Lower leg skin (tissue), 3 donors: Measurements from ENCODE around the gene PAIP1.

Source experiments
- POLR2A ChIP-seq, 2 donors: fragments of 450-650 bp; IDR thresholded peaks; one replicate each; pipeline ENCODE4 v1.6.1; 2016 to 2017; ENCODE audit warnings: antibody characterized with exemption in 2 of 2, mild to moderate bottlenecking in 1 of 2, moderate library complexity in 1 of 2
- TF ChIP-seq, protein P1 (sequence below), 3 donors: fragments of 450-650 bp; IDR thresholded peaks; one replicate each; pipeline ENCODE4 v1.5.1; 2016; ENCODE audit warnings: antibody characterized with exemption in 3 of 3, mild to moderate bottlenecking in 3 of 3, moderate library complexity in 2 of 3

DNA sequence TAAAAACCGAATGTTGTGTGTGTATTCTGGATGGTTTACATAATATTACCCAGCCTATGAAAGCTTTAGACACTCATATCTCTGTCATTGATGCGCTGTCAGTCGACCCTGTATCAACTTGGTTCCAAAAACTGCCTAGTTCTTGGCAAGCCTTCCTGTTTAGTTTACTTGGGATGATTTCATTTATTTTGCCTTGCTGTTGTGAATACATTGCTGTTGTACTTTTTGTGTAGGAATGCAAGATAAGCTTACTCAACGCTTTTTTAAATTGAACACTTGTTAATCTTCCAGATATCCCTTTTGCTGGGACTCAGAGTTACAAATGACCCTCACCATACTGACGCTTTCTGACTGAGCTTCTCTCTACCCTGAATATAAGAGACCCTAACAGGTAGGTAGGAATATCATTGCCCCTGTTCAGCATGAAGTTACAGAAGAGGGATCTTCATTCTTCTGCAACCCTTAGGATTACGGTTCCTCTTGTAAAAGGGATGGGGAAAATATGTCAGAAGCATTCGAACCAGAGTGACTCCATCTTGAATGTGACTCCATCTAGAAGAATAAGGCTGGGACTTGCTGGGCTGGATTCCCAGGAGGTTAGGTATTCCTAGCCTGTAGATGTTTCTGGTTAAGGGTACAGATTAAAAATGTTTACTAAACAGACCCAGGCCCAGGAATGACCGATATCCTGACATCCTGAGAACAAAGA, 13.7 kb upstream of the PAIP1 start:
- TF ChIP-seq POLR2A (IDR thresholded peaks at IDR 0.05): no peak
- TF ChIP-seq, protein P1, sequence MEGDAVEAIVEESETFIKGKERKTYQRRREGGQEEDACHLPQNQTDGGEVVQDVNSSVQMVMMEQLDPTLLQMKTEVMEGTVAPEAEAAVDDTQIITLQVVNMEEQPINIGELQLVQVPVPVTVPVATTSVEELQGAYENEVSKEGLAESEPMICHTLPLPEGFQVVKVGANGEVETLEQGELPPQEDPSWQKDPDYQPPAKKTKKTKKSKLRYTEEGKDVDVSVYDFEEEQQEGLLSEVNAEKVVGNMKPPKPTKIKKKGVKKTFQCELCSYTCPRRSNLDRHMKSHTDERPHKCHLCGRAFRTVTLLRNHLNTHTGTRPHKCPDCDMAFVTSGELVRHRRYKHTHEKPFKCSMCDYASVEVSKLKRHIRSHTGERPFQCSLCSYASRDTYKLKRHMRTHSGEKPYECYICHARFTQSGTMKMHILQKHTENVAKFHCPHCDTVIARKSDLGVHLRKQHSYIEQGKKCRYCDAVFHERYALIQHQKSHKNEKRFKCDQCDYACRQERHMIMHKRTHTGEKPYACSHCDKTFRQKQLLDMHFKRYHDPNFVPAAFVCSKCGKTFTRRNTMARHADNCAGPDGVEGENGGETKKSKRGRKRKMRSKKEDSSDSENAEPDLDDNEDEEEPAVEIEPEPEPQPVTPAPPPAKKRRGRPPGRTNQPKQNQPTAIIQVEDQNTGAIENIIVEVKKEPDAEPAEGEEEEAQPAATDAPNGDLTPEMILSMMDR (IDR thresholded peaks at IDR 0.05): no peak
